T-cell (primary cell): ENCODE measurements around the gene CTSK. TPM values are rescaled to one million over a fixed set of nuclear protein-coding genes. Genes with fewer than 3 reads are reported as not detected.
A peak's percentile ranks its signal among the peaks of the same experiment; 100 is the strongest.

Experiments
- ATAC-seq, 4 experiments: fragments of 200-7000 bp in 3 of 4; fragments of 150-1000 bp in 1 of 4; cut with Tn5 transposase; replicated peaks in 1 of 4; 1 replicate in 3 of 4; 2 replicates in 1 of 4; pipeline ENCODE4 v1.10.0; 2021; ENCODE audit warnings: moderate library complexity in 3 of 4, mild to moderate bottlenecking in 2 of 4, moderate number of reproducible peaks in 1 of 4
- CTCF ChIA-PET, 2 donors: fragments of 300-600 bp; sonication (Branson Sonifier 250); formaldehyde crosslinking; loops; one replicate each; lab custom pipeline; 2022; ENCODE audit warnings: antibody characterized with exemption in 2 of 2; lab: Charles Lee
- POLR2A ChIA-PET, 2 donors: fragments of 300-600 bp; sonication (Branson Sonifier 250); formaldehyde crosslinking; loops; one replicate each; lab custom pipeline; 2022; ENCODE audit warnings: antibody characterized with exemption in 2 of 2; lab: Charles Lee
- DNase-seq, 35 experiments: peaks; one replicate each; pipeline versions ENCODE4 v3.0.0 to v3.0.0-alpha.2; 2013 to 2023
- H3K27ac ChIP-seq: one replicate; pipeline ENCODE4 v1.5.1; 2013; ENCODE audit warnings: low read length
- H3K27me3 ChIP-seq, 2 experiments: replicated peaks in 1 of 2; 1 replicate in 1 of 2; 2 replicates in 1 of 2; pipeline versions ENCODE4 v1.6.1 to v1.7.0; 2013; ENCODE audit warnings: low read length in 1 of 2, mixed read lengths in 1 of 2; ENCODE audit not compliant: control insufficient read depth in 2 of 2, insufficient read depth in 2 of 2; ENCODE audit errors: extremely low read depth in 1 of 2
- H3K36me3 ChIP-seq, 2 donors: 1 replicate in 1 of 2; 2 replicates in 1 of 2; pipeline versions ENCODE4 v1.6.1 to v1.7.0; 2013; ENCODE audit warnings: low read length in 1 of 2; ENCODE audit not compliant: control insufficient read depth in 2 of 2, insufficient read depth in 1 of 2; ENCODE audit errors: extremely low read depth in 1 of 2
- H3K4me1 ChIP-seq, 2 experiments: 1 replicate in 1 of 2; 2 replicates in 1 of 2; pipeline versions ENCODE4 v1.6.1 to v1.7.0; 2013; ENCODE audit warnings: low read length in 2 of 2, mixed read lengths in 1 of 2; ENCODE audit not compliant: insufficient read depth in 2 of 2, control insufficient read depth in 1 of 2; ENCODE audit errors: extremely low read depth in 1 of 2
- H3K4me3 ChIP-seq, 2 donors: 1 replicate in 1 of 2; 2 replicates in 1 of 2; pipeline versions ENCODE4 v1.5.1 to v1.7.0; 2013; ENCODE audit warnings: mild to moderate bottlenecking in 2 of 2, low read length in 1 of 2, moderate library complexity in 1 of 2; ENCODE audit not compliant: control insufficient read depth in 1 of 2; ENCODE audit errors: extremely low read depth in 1 of 2
- H3K9me3 ChIP-seq: 2 replicates; pipeline ENCODE4 v1.7.0; 2013
- H3K27ac Mint-ChIP-seq, 2 donors: one replicate each; pipeline ENCODE4 v1.8.0; 2020 to 2021; ENCODE audit warnings: mild to moderate bottlenecking in 2 of 2, mixed read lengths in 2 of 2
- H3K27me3 Mint-ChIP-seq, 2 donors: one replicate each; pipeline ENCODE4 v1.8.0; 2021 to 2022; ENCODE audit warnings: mixed read lengths in 2 of 2
- H3K36me3 Mint-ChIP-seq: one replicate; pipeline ENCODE4 v1.8.0; 2021; ENCODE audit warnings: mixed read lengths
- H3K4me1 Mint-ChIP-seq, 3 donors: one replicate each; pipeline ENCODE4 v1.8.0; 2020 to 2022; ENCODE audit warnings: mixed read lengths in 3 of 3, mild to moderate bottlenecking in 1 of 3
- H3K4me3 Mint-ChIP-seq, 3 donors: one replicate each; pipeline ENCODE4 v1.8.0; 2020 to 2022; ENCODE audit warnings: mild to moderate bottlenecking in 3 of 3, mixed read lengths in 3 of 3, moderate library complexity in 3 of 3
- H3K9me3 Mint-ChIP-seq, 3 donors: one replicate each; pipeline ENCODE4 v1.8.0; 2020 to 2022; ENCODE audit warnings: mixed read lengths in 3 of 3
- WGBS: methylation state at CpG from one replicate; pipeline ENCODE4 v1.1.5; 2013; ENCODE audit warnings: missing lambda C conversion rate; ENCODE audit not compliant: insufficient coverage; 5-methylcytosine and 5-hydroxymethylcytosine counted together
- total RNA-seq, 35 experiments: library from RNA in 6 of 35; stranded (reverse) in 6 of 35; fragments of 120-200 nt in 1 of 35; gene quantifications; one replicate each; pipeline versions ENCODE4 v1.2.1 to v1.2.4 and lab custom pipeline; 2013 to 2026

The CTSK gene
- total RNA-seq, 5 donors from 2014 or later (not counting 1 experiment from before 2014, with no cell fraction given) = 6.1 to 14.1 (median 7.3) TPM

DNA sequence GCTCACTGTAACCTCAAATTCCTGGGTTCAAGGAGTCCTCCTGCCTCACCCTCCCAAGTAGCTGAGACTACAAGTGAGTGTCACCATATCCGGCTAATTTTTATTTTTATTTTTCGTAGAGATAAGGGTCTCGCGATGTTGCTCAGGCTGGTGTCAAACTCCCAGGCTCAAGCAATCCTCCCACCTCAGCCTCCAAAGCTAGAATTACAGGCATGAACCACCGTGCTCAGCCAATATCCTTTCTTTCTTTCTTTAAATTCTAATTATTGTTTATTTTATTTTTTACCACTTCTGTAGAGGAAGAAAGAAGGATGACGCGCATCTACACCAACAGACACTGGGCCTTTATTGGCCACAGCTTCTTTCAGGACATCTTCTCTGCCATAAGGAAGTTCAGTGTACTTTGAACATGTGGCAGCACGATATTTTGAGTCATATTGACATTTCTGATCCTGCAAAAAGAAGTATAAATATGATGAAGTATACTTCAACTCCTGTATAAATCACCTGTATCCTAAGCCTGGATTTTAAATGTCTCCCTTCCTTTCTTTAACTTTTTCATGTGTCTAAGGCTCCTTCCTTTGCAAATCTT, 58.2 kb downstream of the CTSK start:
- Mint-ChIP-seq H3K27ac (peak overlapping the region in 1 of 2 donors; percentile 8), H3K36me3 (peaks cover 35% of the 10 kb centered on the region), H3K4me1 (no peaks in the 10 kb centered on the region), H3K27me3 (no peaks in the 10 kb centered on the region), H3K9me3 (no peaks in the 10 kb centered on the region), H3K4me3 (no peak overlapping the region)
- Histone ChIP-seq H3K27ac (no peak overlapping the region), H3K4me1 (no peaks in the 10 kb centered on the region), H3K9me3 (no peaks in the 10 kb centered on the region), H3K4me3 (no peak overlapping the region), H3K27me3 (no peaks in the 10 kb centered on the region), H3K36me3 (peaks cover 8 to 84% of the 10 kb centered on the region in 2 donors)
- ATAC-seq = no peak
- DNase-seq = no peak
- WGBS = 100% methylated on average over 3 of the region's 8 CpGs
- POLR2A ChIA-PET = interaction anchor here in 1 of 2 donors (0.6 kb wide), 1 partner anchor 868 kb away, joined by 3 read pairs; no protein-coding TSS in a partner anchor
- CTCF ChIA-PET = no interaction called here

GRCh38 chr1:150748878-150749719, 59.0 kb downstream of the CTSK start:
- H3K9me3 ChIP-seq = no peaks in the 10 kb centered on the region
- no peak overlapping the region for H3K4me3 ChIP-seq
- peaks cover 8 to 79% of the 10 kb centered on the region in 2 donors for H3K36me3 ChIP-seq
- no peak overlapping the region for H3K27ac ChIP-seq
- H3K27ac Mint-ChIP-seq = no peak overlapping the region
- H3K27me3 ChIP-seq = no peaks in the 10 kb centered on the region
- no peak for ATAC-seq
- POLR2A ChIA-PET = interaction anchor here in 1 of 2 donors (0.6 to 0.7 kb wide), 2 partner anchors 32 to 867 kb away, joined by 3 read pairs; no protein-coding TSS in a partner anchor
- H3K4me1 ChIP-seq = no peaks in the 10 kb centered on the region
- peaks cover 31% of the 10 kb centered on the region for H3K36me3 Mint-ChIP-seq
- CTCF ChIA-PET = no interaction called here
- no peaks in the 10 kb centered on the region for H3K27me3 Mint-ChIP-seq
- no peak for DNase-seq
- WGBS = 100% methylated on average over 2 of the region's 12 CpGs
- no peaks in the 10 kb centered on the region for H3K9me3 Mint-ChIP-seq
- H3K4me3 Mint-ChIP-seq = no peak overlapping the region
- H3K4me1 Mint-ChIP-seq = no peaks in the 10 kb centered on the region

Other genes starting within 250 kb of the CTSK start
- 100 to 1,000 TPM; 478 to 731 (median 517) TPM for gene MCL1, start 228.7 kb downstream of the CTSK start, total RNA-seq
- gene ENSA, start 178.6 kb downstream of the CTSK start, total RNA-seq = 100 to 1,000 TPM; 108 to 158 (median 110) TPM
- 10 to 100 TPM; 10.2 to 23.7 (median 21.5) TPM for gene GOLPH3L, start 111.1 kb downstream of the CTSK start, total RNA-seq
- gene HORMAD1, start 87.4 kb downstream of the CTSK start, total RNA-seq = under 1 TPM in 4 of 5 donors, not detected in 1; 0.28 to 0.55 (median 0.45) TPM
- gene CTSS, start 42.5 kb downstream of the CTSK start, total RNA-seq = 10 to 100 TPM; 72.4 to 94.7 (median 92.9) TPM
- 10 to 100 TPM; 37.3 to 38.7 (median 37.9) TPM for gene ARNT, start 68.3 kb upstream of the CTSK start, total RNA-seq
- not detected for gene CTXND2, start 78.9 kb upstream of the CTSK start, total RNA-seq
- 10 to 100 TPM; 44.5 to 72.6 (median 62.5) TPM for gene SETDB1, start 118.1 kb upstream of the CTSK start, total RNA-seq
- gene CERS2, start 166.6 kb upstream of the CTSK start, total RNA-seq = 100 to 1,000 TPM in 4 of 5 donors, 10 to 100 TPM in 1; 74.3 to 153 (median 135) TPM
- under 1 TPM in 2 of 5 donors, not detected in 3; 0.15 to 0.16 TPM for gene ANXA9, start 174.0 kb upstream of the CTSK start, total RNA-seq
- gene MINDY1, start 198.6 kb upstream of the CTSK start, total RNA-seq = 10 to 100 TPM; 15.3 to 26.8 (median 19.0) TPM
- 10 to 100 TPM; 15.3 to 31.3 (median 24.9) TPM for gene PRUNE1, start 200.2 kb upstream of the CTSK start, total RNA-seq
- 1 to 10 TPM in 3 of 5 donors, under 1 TPM in 2; 0.54 to 2.6 (median 2.2) TPM for gene BNIPL, start 228.3 kb upstream of the CTSK start, total RNA-seq
- 1 to 10 TPM in 4 of 5 donors, under 1 TPM in 1; 0.61 to 4.8 (median 3.3) TPM for gene C1orf56, start 239.5 kb upstream of the CTSK start, total RNA-seq